Measurements from ENCODE around the gene FOXK2.
A peak's percentile ranks its signal among the peaks of the same experiment; 100 is the strongest.

FOXK2 gene

DNA sequence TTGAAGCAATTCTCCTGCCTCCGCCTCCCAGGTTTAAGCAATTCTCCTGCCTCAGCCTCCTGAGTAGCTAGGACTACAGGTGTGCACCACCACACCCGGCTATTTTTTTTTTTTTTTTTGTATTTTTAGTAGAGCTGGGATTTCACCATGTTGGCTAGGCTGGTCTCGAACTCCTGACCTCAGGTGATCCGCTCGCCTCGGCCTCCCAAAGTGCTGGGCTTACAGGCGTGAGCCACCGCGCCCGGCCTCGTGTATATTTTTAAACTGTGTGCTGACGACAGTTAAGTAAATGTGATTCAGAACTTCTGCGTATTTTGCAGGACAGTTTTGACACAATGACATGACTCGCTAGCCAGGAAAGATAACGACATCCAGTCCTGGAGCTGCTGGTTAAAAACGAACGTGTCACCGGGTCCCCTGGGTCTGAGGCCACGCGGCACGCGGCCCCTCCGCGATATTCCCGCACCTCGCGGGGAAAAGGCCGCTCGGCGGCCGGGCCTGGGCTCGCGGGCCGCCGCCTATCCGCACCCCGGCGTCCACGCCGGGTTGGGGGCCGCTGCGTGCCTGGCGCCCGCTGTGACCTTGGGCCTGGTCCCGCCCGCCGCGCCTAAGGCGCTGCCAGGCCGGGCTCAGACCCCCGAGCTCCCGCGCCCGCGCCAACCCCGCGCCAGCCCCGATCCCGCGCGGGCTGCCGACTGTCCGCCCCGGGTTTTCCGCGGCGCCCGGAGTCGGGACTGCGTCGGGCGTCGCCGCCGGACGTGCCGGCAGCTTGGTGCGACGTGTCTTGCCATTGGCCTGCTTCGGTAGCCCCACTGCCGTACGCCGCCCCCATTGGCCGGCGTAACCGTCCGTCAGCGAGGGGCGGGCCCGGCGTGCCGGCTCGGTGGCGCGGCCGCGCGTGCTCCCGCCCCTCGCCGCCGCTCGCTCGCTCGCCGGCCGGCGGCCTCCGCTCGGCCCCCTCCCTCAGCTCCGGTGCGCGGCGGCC, at the start of gene FOXK2:
TSS of gene FOXK2 (plus strand) at position 907 of the 985 bp plus-strand sequence. CDS start 157 bp downstream, outside the sequence.
- DNase-seq: peak; percentile 92

DNA sequence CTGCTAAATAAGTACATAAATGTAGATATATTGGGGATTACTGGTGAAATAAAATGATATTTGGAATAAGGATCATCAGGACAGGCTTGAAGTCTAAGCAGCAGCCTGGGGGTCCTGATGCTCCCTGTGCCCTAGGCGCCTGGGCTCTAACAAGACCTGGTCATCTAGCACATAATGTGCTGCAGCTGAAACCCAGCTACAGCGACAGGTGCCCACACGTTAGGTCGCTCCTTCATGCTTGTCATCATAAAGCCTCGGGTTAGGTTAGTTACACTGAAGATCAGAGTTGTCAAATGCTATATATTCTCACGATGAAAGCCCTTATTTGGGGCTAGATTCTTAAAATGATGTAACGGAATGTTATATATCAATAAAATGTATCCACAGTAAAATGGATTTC, 49.5 kb upstream of the FOXK2 start:
- DNase-seq: no peak

DNA sequence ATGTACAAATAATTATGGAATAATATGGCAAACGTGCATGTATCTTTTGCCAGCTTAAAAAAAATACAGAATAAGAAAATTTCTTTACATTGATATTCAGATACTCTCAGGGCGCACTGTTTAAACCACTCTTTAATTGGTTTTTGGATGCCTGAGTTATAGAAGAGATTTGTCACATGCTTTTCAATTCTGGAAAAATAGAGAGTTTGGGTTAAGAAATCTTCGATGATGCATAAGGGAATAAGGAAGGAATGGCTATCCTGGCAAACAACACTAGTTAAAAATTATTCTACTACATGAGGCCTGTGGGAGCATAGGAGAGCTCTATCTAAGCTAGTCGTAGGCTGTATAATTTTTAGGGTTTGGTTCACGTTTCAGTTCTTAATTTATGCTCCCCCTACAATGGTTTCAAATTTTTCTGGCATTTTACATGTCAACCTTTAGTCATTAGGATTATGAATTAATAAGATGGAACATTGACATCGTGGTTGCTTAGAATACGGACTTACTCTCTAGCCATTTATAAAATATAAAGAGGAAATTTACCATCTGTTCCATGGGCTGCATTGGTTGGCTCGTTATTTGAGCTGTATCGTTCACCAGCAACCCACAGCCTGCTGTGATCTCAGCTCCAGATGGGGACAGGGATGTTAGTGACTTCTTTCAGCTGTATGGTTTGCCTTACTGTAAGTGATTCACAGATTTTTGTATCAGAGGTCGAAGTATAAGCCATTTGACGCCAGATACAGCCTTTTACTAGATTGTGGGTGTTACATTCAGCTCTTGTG, 45.1 kb upstream of the FOXK2 start:
- no peak for DNase-seq

DNA sequence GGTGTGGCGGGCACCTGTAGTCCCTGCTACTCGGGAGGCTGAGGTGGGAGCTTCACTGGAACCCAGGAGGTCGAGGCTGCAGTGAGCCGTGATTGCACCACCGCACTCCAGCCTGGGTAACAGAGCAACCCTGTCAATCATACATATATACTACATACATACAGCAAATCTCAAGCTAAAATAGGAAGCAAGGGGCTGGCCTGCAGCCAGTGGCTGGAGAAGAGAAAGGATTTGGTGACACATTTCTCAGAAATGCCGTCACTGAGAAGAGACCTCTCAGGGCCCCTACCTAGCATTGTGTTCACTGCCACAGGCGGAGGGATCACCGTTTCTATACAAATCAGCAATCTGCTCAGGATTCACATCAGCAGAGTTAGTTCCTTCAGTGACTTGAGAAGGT, 44.1 kb upstream of the FOXK2 start:
- no peak for DNase-seq

DNA sequence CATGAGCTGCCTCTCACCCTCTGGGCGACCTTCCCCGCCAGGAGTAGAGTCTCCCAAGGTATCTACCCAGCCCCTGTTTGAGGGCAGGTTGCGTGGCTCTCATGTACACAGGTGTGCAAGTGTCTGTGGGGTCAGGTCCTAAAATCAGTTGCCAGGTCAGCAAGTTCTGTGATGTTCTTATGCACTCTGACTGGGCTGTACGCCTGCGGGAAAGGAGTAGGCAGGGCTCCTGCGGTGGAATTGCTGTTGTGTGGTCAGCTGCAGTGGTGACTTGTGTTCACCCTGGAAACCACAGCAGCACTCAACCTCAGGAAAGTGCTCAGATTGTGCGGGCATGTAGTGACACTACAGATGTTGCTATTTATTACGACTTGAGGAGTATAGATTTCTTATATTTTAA, 41.6 kb upstream of the FOXK2 start:
- DNase-seq: no peak

DNA sequence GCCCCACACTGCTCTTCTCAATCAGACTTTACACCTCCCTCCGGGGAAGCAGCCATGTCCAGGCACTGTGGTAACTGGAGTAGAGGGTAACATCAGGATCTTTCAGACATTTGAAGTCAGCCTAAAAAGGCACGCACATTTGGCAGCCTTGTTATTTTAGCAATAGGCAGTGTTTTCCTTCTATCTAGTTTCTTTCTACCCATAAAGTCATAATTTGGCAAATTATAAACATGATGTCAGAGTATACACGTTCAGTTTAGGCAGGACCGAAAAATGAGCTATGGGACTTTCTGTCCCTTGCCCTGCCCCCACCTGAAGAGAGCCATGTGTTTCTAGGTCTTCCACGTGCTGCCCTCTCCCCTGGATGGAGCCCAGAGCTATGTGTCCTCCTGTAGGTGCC, 39.9 kb upstream of the FOXK2 start:
- no peak for DNase-seq

DNA sequence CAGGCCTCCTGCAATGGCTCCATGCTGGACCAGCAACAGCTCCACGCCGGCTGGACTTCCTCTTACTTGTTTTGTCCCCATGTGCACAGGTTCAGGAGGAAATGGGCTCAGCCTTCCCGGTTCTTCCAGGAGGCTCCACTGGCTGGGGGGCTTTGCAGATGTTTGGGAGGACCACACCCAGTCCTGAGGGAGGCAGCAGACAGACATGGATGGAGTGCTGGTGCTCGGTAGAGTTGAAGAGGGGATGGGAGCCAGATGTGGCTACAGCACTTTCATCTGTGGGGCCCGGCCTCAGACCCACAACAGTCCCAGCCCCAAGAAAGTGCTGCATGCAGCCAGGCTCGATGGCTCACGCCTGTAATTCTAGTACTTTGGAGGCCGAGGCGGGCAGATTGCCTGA, 39.2 kb upstream of the FOXK2 start:
- DNase-seq: no peak

DNA sequence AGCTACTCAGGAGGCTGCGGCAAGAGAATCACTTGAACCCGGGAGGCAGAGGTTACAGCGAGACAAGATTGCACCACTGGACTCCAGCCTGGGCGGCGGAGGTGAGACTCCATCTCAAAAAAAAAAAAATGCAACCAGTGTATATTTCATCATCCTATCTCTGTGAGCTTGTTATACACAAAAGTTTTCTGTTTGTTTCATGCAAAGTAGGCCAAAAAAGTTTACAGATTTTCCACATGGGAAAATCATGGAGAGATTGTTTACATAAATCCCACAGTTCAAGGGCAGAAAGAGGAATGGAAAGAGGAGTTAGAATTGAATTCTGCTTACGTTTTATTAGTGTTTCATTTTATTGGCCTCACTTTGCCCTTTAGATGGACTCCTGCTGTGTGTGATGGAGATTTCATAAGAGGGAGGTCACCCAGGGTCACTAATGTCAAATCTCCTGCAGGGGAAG, 36.3 kb upstream of the FOXK2 start:
- no peak for DNase-seq

DNA sequence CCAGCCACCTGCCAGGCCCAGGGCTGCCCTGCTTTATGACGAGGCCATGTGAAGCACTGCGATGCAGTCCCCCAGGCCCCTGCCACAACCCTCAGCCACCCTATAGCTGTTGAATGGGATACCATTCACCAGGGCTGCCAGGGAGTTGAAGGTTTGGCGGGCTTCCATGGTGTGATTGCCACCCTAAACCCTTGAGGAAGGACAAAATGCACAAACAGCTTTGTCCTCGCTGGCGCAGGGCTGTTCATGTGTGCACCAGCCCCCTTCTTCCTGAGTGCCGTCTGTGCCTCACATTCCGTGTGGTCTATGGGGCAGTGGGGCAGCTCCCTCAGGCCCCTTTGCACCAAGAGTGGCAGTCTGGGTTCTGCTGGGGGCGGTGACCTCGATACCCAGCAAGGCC, 35.7 kb upstream of the FOXK2 start:
- no peak for DNase-seq

DNA sequence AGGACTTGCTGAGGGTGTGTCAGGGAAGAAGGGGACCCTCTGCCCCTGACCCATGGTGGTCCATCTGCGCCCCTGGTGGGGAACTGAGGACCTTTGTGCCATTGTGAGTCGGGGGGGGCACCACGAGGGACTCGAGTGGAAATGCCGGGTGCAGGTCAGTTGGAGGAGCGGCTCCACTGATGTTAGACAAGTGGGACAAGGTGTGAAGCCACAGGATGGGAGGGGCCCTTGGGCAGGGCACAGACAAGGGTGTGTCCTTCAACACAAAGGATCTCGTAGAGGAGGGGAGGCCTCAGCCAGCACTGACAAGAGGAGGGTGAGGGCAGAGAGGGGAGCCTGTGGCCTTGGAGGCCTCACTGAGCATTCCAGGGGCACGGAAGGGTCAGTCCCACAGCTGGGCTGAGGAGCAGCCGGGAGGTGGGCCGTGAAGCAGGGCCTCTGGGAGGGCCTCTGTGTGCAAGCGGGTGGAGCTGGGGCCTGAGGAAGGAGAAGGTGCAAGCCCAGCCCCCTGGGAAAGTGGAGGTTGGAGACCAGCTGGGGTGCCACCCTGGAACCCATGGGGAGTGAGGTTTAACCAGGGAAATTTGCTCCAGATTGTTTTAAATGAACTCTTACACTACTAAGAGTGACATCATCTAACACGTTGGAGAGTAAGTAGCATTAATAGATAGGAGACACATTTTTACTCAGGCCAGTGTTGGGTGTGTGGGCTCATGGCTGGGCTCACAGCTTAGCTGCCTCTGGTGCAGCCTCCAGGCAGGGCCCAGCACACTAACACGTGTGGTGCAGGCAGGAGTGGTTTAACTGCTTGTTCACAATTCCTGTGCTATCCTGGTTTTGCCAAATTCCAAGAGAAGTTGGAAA, 33.1 kb upstream of the FOXK2 start:
- no peak for DNase-seq

DNA sequence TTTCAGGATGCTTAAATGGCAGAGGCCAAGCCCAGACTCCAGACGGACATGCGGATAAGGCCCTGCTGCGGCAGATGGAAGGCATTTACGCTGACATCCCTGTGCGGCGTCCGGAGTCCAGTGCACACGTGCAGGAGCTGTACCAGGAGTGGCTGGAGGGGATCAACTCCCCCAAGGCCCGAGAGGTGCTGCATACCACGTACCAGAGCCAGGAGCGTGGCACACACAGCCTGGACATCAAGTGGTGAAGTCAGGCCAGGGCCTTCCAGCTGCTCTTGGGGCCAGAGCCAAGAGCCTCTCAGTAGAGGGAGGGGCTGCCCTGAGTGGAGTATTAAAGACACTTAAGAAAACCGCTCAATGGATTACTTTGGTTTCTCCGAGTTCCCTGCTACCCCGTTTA, 31.6 kb upstream of the FOXK2 start:
- DNase-seq: no peak

DNA sequence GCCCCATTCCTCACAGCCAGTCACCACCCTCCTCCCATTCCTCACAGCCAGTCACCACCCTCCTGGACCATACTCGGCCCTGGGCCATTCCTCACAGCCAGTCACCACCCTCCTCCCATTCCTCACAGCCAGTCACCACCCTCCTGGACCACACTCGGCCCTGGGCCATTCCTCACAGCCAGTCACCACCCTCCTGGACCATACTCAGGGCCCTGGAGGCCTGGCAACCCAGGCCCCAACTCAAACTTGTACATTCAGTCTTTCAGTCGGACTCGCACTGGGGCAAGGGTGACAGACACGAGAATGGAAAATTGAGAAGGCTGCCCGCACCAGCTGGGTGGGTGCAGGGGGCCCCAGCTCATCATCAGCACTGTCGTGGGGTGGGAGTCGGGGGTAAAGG, 30.4 kb upstream of the FOXK2 start:
- DNase-seq: no peak

DNA sequence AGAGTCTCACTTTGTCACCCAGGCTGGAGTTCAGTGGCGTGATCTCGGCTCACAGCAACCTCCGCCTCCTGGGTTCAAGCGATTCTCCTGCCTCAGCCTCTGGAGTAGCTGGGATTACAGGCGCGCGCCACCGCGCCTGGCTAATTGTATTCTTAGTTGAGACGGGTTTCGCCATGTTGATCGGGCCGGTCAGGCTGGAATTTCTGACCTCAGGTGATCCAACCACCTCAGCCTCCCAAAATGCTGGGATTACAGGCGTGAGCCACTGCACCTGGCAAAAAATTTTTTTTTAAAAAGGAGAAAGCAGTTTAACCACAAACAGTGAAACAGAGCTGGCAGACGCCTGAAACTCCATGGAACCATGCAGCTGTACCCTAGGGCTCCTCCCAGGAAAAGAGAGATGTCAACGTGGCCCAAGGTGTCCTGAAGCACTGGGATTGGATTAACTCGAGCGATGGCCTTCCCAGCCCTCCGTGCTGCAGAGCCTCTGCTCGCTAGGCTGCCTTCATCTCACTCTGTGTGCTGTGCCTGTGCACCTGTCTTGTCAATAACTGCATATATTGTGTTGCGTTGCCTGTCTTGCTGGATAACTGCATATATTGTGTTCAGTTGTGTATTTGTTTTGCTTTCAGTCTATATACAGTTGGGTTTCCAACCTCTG, 29.6 kb upstream of the FOXK2 start:
- DNase-seq: no peak

DNA sequence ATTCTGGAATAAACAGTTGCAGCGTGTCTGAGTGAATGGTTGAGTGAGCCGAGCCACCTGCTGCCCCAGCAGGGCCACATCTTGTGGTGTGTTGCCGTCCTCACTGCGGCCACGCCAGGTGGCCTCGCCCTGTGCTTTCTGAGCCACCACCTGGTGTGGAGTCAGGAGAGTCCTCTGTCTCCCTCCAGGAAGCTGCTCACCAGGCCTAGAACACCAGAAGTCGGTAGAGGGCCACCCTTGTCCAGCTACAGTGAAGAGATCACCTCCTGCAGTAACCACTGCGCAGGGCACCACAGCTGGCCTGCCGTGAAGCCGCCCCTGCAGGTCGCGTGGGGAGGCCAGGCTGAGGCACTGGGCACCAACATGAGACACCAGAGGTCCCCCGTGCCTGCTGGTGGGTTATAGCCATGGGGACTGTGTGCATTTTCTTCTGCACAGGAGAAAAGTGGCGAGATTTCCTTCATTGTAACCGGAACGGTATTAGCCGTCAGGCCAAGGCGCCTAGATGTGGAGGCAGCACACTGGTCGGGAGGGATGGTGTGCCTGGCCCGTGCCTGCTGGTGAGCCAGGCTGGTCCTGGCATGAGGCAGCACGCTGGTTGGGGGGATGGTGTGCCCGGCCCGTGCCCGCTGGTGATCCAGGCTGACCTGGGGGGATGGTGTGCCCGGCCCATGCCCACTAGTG, 28.9 kb upstream of the FOXK2 start:
- no peak for DNase-seq

DNA sequence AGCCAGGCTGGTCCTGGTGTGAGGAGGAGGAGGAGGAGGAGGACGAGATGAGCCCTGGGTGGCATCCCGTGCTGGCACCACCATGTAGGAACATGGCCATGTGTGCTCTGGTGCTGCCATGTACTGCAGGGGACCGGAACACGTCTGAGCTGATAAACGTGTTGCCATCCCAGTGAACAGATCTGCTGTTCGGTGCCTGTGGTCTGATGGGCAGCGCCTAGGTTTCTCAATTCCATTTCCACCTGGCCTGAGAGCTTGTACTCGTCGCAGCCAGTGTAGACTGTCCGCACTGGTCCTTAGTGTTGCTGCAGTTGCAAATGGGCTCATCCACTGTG, 28.4 kb upstream of the FOXK2 start:
- DNase-seq: no peak

DNA sequence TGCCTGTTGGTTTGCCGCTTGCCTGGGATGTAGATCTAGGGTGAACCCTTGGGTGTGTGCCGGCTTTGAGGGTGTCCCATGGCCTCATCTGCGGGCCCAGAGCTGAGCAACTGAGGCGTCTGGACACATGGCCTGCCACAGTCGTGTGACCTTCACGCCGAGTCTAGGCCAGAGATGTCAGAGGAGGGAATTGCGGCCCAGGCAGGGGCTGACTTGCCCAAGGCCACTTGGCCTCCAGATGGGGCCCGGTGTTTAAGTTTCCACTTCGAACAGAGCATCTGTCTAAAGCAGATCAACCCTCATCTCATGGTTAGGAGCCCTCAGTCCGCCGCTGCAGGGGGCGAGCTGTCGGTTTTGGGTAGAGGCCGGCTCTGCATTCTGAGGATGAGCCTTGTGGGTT, 28.0 kb upstream of the FOXK2 start:
- DNase-seq: no peak

DNA sequence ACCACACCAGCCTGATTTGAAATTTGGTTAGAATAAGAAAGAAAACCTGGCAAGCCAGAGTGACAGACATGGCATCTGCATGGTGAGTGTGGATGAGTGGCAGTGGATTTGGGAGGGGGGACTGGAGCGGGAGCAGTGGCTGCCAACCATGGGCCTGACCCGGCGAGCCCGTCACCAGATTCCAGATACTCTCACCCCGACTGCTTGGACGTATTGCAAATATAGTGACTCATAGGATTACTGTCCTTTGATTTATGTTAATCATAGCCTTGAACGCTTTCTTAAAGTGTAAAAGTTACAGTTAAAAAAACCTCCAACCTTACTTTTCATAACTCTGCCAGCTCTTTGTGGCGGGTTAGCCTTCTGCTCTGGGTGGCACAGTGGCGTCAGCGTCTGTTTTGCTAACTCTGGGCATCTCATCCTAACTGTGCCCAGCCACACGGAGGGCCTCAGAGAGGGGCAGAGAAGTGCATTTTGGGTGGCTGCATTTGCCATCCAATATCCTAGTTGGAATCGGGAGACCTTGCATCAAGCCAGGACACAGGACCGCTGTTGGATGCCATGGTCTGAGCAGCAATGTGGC, 26.8 kb upstream of the FOXK2 start:
- no peak for DNase-seq

DNA sequence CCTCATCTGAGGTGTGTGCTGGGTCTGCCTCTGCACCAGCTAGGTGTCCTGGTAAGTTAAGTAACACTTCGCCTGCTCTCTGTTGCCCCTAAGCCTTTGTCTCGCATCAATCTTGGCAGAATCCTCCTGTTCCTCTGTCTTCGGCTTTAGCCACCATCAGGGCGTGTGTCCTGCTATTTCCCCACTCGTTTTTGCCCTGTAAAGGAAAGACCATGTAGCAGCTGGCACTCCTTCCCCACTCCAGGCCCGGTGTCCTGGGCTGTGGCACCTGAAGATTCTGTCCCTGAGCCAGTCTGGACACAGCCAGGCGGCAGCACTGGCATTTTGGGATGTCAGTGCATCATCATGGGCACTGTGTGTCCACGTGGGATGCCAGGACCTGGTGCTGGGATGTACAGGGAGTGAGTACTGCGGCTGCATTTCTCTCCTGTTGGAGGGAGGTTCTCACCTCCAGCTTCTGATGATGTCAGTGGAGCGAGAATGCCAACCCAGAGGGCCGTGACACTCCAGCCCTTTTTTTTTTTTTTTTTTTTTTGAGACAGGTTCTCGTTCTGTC, 26.2 kb upstream of the FOXK2 start:
- DNase-seq: no peak

DNA sequence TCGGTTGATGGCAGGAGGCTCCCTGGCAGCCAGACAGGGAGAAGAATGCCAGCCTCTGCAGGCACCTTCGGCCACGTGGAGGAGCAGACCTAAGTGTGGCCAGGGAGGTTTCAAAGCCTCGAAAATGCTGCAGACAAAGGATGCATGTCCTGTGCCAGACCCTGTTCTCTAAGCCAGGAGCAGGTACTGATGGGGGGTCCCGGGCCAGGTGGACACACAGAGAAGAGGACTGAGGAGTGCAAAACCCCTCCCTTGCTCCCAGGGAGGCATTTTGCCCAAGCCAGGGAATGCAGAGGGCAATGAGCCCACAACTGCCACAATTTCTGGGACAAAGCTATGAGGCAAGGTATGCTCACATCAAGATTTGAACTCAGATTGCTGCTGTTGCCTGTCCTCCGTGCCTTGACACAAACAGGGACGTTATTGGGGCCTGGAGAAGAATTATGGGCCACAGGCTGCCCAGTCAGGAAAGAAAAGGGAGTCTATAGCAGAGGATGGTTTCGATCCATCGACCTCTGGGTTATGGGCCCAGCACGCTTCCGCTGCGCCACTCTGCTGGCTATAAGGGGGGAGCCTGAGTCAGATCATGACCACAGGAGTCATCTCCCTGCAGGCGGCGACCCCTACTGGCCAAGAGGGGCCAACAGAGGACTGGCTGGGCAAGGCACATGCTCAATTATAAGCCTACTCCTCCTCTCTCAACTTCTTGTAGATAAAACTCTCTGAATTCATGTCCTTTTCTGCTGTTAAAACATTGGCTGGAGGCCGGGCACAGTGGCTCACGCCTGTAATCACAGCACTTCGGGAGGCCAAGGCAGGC, 25.1 kb upstream of the FOXK2 start:
- peak; percentile 87 for DNase-seq

DNA sequence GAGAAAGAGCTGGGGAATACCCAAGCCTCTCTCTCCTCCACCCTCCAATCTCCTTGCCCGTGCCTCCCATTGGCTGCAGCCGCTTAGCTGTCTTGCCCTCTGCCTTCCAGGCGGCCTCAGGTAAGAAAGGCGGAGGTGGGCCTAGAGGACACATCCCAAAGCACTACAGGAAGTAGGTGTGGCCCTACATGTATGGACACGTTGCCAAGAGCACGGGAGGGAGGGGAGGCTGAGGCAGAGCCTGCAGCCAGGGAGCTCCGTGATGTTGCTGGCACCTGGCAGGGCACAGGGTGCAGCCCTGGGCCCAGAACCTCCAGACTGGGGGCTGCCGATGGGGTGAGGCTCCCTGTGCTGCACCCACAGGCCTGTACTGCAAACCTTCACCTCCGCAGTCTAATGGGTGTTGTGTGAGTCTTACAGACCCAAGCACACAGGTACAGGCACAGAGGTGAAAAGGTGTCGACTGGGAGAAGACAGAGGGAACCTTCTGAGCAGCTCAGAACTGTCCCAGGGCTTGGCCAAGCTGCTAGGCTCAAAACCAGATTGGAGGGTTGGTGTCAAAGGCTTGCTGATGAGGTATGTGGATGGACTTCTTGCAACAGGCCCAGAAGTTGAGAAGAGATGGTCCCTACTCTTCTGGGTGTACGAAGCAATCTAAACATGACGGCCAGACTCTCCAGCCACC, 23.5 kb upstream of the FOXK2 start:
- DNase-seq: no peak
